ENCODE results near the gene CST9L. TPM values are rescaled to one million over a fixed set of nuclear protein-coding genes. Genes with fewer than 3 reads are reported as not detected.

The CST9L gene, protein sequence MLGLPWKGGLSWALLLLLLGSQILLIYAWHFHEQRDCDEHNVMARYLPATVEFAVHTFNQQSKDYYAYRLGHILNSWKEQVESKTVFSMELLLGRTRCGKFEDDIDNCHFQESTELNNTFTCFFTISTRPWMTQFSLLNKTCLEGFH
- total RNA-seq, result not detected in 2 replicates

DNA sequence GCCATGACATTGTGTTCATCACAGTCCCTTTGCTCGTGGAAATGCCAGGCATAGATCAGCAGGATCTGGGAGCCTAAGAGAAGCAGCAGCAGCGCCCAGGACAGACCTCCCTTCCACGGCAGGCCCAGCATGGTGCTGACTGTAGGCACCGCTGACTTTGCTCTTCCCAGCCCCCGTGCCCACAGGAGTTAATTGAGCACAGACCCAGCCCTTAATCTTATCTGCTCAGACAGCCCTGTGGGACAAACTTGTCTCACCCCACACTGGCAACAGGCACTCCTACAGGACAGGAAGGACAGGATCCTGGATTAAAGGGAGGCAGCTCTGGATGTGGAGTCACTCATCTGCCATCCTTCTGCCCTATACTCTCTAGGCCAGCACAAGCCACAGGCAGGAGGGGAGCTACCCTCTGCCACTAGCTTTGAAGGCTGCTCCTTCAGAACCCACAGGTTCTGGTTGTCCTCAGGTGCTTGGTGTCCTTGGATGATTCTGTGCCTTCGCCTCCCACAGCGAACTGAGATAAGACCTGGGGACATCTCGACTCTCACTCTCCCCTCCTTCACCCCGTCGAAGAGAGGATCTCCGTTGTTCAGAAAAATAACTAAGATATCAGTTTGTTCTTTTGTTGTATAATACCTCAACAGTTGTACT, at the start of gene CST9L:
CST9L (minus strand) TSS at position 165 of the 651 bp plus-strand sequence; CDS start at position 131, 34 bp downstream.

DNA sequence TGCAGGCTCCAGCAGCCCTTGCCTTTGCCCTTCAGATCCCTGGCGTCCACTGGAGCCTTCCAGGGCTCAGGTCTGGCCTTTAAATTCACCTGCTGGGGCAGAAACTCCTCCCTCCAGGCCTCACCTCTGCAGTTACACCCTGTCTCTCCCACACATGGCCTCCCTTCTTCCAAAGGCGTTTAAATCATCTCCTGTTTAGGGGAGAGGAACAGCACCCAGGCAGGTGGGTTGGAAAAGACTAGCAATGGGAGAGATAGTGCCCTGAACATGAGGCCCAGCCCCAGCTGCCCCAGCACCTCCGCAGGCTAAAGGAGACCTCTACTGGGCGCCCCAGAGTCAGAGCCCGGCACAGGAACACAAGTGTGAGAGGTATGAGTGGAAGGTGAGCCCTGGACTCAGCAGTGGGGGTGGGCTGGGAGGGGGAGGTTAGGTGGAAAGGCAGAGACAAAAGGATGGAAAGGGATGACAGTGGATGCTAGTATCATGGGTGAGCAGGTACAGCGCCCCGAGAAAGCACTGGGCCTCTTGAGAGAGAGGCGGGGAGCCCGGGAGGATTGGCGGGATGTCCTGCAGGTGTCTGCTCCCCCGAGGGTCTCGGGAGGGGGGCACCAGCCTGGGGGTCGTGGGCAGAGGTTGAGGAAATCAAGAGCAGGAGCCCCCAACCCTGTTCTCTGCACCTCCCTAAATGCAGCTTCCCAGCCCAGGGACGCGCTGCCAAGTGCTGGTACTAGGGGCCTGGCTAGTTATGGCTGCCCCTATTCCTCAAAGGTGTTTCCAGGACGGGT, 37.8 kb upstream of the CST9L start, which contains the start of gene CST9:
CST9 (minus strand) TSS at position 51 of the 785 bp plus-strand sequence. CDS start 53 bp downstream, outside the sequence.

Other genes with a start within 250 kb of the CST9L start
- 36.4 and 63.6 TPM in 2 replicates for gene NXT1, start 217.7 kb downstream of the CST9L start, total RNA-seq
- gene GZF1, start 206.3 kb downstream of the CST9L start, total RNA-seq, result 43.7 and 56.4 TPM in 2 replicates
- 10.6 and 13.0 TPM in 2 replicates for gene NAPB, start 147.0 kb downstream of the CST9L start, total RNA-seq
- not detected in 2 replicates for gene CSTL1, start 128.8 kb downstream of the CST9L start, total RNA-seq
- gene CST11, start 115.6 kb downstream of the CST9L start, total RNA-seq, result not detected in 2 replicates
- not detected in 2 replicates for gene CST8, start 77.4 kb downstream of the CST9L start, total RNA-seq
- not detected in 2 replicates for gene CST9, start 37.4 kb upstream of the CST9L start, total RNA-seq
- 84.1 and 226 TPM in 2 replicates for gene CST3, start 69.5 kb upstream of the CST9L start, total RNA-seq
- gene CST4, start 120.6 kb upstream of the CST9L start, total RNA-seq, result not detected in 2 replicates
- gene CST1, start 182.5 kb upstream of the CST9L start, total RNA-seq, result not detected in 2 replicates